Measurements from ENCODE around the gene ABCD4. TPM values are rescaled to one million over a fixed set of nuclear protein-coding genes. Genes with fewer than 3 reads are reported as not detected.

Gene ABCD4
- total and polyA plus RNA-seq, 2 donors (not counting 3 experiments of a cell fraction or from before 2014, with no cell fraction given) = 58.2 to 84.2 TPM

GRCh38 chr14:74262076-74262475 lies 40.7 kb downstream of the ABCD4 start:
- no peak for TF ChIP-seq JUN (IDR thresholded peaks at IDR 0.05; ENCODE audit: borderline replicate concordance, insufficient read depth, insufficient read length, low read depth)
- no peak for TF ChIP-seq EZH2 (IDR thresholded peaks at IDR 0.05; ENCODE audit: borderline replicate concordance, low read depth, low read length, severe bottlenecking)
- TF ChIP-seq POLR2A (IDR thresholded peaks at IDR 0.05; ENCODE audit: low read depth, low read length) = no peak
- TF ChIP-seq POLR2AphosphoS5 (IDR thresholded peaks at IDR 0.05; ENCODE audit: insufficient read depth, low read depth, low read length) = no peak
- TF ChIP-seq, protein P1, sequence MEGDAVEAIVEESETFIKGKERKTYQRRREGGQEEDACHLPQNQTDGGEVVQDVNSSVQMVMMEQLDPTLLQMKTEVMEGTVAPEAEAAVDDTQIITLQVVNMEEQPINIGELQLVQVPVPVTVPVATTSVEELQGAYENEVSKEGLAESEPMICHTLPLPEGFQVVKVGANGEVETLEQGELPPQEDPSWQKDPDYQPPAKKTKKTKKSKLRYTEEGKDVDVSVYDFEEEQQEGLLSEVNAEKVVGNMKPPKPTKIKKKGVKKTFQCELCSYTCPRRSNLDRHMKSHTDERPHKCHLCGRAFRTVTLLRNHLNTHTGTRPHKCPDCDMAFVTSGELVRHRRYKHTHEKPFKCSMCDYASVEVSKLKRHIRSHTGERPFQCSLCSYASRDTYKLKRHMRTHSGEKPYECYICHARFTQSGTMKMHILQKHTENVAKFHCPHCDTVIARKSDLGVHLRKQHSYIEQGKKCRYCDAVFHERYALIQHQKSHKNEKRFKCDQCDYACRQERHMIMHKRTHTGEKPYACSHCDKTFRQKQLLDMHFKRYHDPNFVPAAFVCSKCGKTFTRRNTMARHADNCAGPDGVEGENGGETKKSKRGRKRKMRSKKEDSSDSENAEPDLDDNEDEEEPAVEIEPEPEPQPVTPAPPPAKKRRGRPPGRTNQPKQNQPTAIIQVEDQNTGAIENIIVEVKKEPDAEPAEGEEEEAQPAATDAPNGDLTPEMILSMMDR (IDR thresholded peaks at IDR 0.05; ENCODE audit: extremely low read depth in 1 of 2, insufficient read depth in 1 of 2, low read depth in 1 of 2, low read length in 2 of 2) = no peak
- TF ChIP-seq, protein P2, sequence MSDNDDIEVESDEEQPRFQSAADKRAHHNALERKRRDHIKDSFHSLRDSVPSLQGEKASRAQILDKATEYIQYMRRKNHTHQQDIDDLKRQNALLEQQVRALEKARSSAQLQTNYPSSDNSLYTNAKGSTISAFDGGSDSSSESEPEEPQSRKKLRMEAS (IDR thresholded peaks at IDR 0.05; ENCODE audit: insufficient read depth, insufficient read length) = no peak
- TF ChIP-seq GATA2 (IDR thresholded peaks at IDR 0.05; ENCODE audit: insufficient read depth, insufficient read length, low read depth, low read length) = no peak
- no peak for TF ChIP-seq MYC (IDR thresholded peaks at IDR 0.05; ENCODE audit: low read depth, low read length)
- TF ChIP-seq FOS (IDR thresholded peaks at IDR 0.05; ENCODE audit: borderline replicate concordance, insufficient read depth, low read length) = no peak
- no peak for FAIRE-seq
- no peak overlapping the region for H3K4me3 ChIP-seq (replicated peaks in 1 of 3; ENCODE audit: insufficient read depth in 1 of 3, low read depth in 1 of 3, low read length in 3 of 3)
- intact Hi-C loops (cut with micrococcal nuclease) = no loop called here
- H4K20me1 ChIP-seq (replicated peaks; ENCODE audit: control insufficient read depth, extremely low read depth, insufficient read depth, low read length) = no peaks in the 10 kb centered on the region
- CTCF ChIA-PET = no interaction called here
- peaks cover 4% of the 10 kb centered on the region for H3K4me1 ChIP-seq (ENCODE audit: control insufficient read depth, extremely low read depth, insufficient read depth, low read length)
- no peaks in the 10 kb centered on the region for H3K79me2 ChIP-seq (ENCODE audit: control insufficient read depth, insufficient read depth, low read length)
- H3K36me3 ChIP-seq (ENCODE audit: control insufficient read depth in 2 of 2, extremely low read depth in 1 of 2, insufficient read depth in 2 of 2, low read length in 2 of 2) = no peaks in the 10 kb centered on the region
- no peak overlapping the region for H3K4me2 ChIP-seq (ENCODE audit: insufficient read depth, low read length)
- no peak overlapping the region for H2AFZ ChIP-seq (ENCODE audit: low read depth, low read length)
- no peak overlapping the region for H3K9ac ChIP-seq (replicated peaks; ENCODE audit: extremely low read depth, insufficient read depth, low read length)
- BruUV-seq (replicated peaks) = no TSS peak
- POLR2A ChIA-PET = no interaction called here
- no peak overlapping the region for H3K27ac ChIP-seq (ENCODE audit: insufficient read depth, low read depth, low read length)
- H3K27me3 ChIP-seq (ENCODE audit: control insufficient read depth in 2 of 2, insufficient read depth in 2 of 2, low read length in 2 of 2) = no peaks in the 10 kb centered on the region
- H3K9me1 ChIP-seq (replicated peaks; ENCODE audit: control insufficient read depth, extremely low read depth, insufficient read depth, low read length) = no peaks in the 10 kb centered on the region
- DNase-seq (ENCODE audit: low read depth, low spot score) = no peak
- dilution Hi-C loops (cut with MboI; ENCODE audit: extremely low pct_ligation_motif_present, low sequenced_read_pairs) = no loop called here
- H3K9me3 ChIP-seq (replicated peaks; ENCODE audit: control insufficient read depth, insufficient read depth, low read length) = no peaks in the 10 kb centered on the region
